Activated T-cell treated with anti-CD3 and anti-CD28 coated beads, Interleukin-2, amount 50 U/mL, for 1 hour (primary cell): ENCODE data around the gene OTUB2.
A peak's percentile ranks its signal among the peaks of the same experiment; 100 is the strongest.

Source experiments
- DNase-seq: peaks from one replicate; pipeline ENCODE4 v3.0.0-alpha.2; 2020

OTUB2 gene

DNA sequence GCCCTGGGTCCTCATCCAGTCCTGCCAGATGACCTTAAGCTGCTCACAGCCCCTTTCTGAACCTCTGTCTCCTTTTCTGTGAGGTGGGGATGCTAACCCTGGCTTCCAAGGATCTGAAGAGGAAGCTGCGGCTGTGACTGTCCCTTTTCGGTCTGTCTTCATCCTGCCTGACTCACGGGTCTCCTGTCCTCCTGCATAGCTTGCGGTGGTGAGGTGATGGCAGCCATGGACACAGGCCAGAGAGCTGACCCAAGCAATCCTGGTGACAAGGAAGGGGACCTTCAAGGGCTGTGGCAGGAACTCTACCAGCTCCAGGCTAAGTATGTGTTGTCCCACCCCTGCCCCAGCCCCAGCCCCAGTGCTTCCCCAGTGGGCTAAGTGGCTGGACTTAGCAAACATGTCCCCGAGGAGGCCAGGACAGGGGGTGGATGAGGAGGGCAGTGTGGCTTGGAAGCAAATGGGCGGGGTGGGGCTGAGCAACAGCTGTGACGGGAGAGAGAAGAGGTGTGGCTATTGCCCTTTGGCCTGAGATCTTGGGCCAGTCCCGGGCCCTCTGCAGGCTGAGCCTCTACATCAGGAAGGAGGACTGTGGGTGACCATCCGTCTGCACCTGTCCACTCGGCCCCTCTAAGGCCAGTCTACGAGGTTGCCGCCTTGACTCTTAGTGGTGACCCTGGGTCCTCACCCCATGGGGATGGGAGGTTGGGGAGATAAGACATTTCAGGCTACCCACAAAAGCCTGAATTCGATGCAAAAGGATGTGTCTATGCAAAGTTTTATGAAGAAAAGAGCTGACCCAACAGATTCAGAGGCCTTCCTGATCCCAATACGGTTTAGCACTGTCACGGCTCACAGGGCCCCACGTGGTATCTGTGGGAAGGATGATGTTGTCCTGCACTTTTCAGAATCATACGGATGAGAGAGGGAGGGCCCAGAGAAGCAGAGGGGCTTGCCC is 27.9 kb upstream of the OTUB2 start:
- no peak for DNase-seq

DNA sequence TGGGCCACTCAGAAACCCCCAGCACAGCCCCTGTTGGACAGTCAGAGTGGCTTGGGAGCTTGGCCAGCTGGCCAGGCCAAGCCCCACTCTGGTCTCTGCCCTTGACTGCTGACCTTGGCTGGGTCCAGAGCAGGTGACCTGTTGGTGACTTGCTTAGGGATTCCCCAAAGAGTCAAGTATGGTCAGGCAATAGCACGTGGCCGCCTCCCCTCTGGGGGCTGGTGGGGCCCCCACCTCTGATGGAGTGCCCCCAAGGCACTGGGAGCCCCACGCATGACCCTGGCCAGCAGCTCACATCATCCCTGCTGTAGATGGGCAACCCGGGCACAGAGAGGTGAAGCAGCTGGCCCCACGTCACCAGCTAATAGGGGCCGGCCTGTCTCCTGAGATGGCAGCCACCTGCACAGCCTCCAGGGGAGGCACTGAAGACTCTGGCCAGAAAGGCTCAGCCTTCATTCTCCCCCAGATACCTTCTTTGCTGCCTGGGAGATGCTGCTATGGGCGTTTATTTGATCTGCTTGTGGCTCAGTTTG is 27.2 kb upstream of the OTUB2 start:
- DNase-seq = no peak

DNA sequence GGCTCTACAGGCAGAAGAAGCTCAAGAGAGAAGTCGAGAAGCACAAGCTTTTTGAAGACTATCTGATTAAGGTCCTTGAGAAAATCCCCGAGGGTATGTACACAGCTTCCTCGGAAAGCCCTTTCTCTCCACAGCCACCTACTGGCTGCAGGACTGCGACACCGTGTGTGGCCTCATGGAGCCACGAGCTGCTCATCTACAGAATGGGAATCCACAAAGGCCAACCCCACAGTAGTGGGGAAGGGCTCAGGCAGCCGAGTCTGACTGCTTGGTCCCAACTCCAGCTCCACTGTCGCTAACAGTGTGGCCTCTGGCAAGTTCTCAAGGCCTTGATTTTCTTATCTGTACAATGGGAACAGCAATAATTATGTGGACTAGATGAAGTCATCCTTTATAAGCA is 26.6 kb upstream of the OTUB2 start:
- no peak for DNase-seq

DNA sequence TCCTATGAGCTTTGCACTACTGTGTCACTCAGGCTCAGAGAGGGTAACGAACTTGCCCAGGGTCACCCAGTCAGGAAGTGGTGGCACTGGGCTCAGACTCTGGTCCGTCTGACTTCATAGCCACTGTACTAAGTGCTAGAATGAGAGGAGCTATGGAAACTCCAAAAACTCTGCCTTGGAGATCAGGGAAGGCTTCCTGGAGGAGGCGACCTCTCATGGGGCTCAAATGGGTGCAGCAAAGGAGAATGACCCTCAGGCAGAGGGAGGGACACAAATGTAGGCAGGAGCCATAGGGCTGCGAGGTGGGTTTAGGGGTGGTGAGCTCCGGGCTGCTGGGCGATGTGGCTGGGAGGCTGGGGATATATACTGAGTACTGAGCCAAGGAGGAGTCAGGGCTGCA is 25.9 kb upstream of the OTUB2 start:
- no peak for DNase-seq

DNA sequence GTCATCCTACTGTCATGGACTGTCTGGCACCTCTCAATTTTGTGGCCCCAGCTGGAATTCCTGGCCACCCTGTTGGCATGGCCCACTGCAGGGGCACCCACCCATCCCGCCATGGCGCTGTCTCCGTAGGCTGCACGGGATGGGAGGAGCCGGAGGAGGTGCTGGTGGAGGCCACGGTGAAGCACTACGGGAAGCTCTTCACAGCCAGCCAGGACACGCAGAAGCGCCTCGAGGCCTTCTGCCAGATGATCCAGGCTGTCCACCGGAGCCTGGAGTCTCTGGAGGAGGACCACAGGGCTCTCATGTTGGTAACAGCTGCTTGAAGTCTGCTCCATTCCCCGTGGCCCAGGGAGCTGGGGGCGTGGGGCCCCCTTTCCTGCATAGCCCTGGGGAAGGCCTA is 25.1 kb upstream of the OTUB2 start:
- no peak for DNase-seq

DNA sequence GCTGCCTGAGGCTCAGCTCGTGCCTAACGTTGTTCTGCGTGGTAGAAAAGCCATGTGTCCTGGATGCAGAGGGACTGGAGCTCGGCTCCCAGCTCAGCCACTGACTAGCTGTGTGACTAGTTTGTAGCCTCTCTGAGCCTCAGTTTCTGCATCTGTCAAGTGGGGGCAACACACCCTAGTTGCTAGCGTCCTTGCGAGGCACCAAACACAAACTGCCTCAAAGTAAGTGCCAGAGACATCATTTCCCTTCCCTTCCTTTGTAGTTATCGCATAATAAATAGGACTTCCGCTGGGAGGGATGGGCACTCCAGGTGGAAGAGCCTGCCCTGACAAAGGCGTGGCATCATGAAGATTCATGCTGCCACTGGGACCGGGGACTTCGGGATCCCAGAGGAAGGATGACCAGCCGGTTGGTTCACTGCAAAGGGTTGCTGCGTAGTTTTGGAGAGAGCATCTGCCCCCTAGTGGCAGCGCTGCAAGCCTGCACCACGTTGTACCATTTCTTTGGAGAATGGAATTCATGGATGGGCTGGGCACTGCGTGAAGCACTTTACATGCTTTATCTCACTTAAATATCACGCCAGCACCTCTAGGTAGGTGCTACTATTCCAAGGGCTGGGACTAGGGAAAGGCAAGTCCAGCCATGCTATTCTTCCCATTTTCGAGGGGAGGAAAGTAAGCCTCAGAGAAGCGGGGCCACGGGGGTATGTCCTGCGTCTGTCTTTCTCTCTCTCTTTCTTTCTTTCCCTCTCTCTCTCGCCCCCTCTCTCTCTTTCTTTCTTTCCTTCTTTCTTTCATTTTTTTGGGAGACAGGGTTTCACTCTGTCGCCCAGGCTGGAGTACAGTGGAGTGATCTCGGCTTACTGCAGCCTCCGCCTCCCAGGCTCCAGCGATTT is 24.4 kb upstream of the OTUB2 start:
- peak; percentile 66 for DNase-seq

DNA sequence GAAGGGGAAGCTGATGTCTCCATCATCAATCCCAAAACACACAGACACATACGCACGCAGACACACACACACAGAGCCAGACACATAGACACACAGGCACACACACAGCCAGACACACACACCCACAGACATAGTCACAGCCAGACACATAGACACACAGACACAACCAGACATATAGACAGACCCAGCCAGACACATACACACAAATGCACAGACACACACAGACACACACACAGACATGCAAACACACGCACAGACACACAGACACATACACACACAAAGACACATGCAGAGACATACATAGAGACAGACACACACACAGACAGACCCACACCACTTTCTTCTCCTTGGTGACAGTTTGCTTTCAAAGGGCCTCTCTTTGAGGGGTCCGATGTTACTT is 22.7 kb upstream of the OTUB2 start:
- no peak for DNase-seq

DNA sequence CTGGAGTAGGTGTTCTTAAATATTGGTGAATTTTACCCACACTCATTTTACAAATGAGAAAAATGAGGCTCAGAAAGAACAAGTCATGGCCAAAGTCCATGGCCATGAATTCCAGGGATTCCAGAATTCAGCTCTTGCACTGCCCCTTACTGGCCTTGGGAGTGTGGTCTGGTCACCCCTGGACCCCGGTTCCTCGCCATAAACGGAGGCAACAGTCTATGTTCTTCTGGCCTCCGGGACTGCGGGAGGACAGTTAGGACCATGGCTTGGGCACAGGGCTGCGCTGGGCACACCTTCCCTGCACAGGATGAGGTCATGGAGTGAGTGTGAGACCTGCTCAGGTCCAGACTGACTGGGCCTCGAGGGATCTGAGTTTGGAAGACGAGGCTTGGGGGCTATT is 22.1 kb upstream of the OTUB2 start:
- DNase-seq = no peak

DNA sequence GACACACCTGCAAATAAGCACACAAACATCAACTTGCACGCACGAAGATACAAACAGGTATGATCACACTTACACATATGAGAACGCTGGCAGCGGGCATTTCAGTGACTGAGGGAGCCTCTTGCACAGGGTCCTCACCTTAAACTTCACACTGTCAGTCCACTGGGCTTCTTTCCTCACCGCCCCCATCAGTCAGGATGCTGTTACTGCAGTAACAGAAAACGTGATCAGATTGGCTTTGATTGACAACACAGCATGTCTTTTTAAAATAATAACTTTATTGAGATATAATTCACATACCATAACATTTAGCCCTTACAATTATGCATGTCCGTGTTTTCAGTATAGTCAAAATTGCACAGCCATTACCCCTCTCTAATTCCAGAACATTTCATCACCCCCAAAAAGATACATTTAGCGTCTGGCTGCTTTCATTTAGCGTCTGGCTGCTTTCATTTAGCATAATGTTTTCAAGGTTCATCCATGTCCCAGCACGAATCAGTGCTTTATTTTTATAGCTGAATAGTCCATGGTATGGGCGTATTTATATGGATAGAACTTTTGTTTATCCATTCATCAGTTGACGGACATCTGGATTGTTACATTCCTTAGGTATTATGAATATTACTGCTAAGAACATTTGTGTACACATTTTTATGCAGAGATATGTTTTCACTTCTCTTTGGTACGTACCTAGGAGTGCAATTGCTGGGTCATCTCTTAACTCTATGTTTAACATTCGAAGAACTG is 20.6 kb upstream of the OTUB2 start:
- DNase-seq = no peak

DNA sequence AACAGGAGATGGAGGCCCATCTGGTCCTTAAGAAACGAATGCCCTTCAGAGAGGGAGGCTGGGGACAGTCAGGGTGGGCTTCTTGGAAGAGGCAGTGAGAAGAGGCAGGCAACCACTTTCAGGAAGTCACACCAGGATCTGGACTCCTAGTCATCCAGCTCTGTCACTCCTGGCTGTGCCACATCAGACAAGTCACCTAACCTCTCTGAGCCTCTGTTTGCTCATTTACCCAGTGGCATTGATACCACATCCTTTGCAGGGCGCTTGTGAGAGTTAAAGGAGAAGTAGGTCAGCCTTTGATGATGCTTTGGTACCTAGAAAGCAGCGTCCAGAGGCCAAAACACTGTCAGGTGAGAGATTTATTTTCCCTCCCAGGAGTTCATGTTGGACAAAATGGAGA is 17.9 kb upstream of the OTUB2 start:
- no peak for DNase-seq

DNA sequence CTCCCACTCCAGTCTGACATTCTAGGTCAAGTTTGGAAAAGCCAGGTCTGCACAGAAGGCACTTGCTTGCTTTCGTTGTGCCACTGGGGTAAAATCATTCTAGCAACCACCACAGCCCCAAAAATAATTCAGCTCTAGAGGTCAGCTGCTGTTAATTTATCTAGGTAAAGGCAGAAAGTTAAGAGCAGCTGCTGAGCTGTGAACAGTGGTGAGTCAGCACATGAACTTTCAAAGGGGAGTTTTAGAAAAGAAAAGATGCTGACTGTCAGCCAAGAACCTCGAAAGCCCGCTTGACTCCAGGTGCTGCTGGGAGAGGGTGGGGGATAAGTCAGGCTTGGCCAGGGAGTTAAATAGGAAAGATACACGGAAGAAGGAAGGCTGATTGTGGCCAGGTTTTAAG is 16.4 kb upstream of the OTUB2 start:
- no peak for DNase-seq

DNA sequence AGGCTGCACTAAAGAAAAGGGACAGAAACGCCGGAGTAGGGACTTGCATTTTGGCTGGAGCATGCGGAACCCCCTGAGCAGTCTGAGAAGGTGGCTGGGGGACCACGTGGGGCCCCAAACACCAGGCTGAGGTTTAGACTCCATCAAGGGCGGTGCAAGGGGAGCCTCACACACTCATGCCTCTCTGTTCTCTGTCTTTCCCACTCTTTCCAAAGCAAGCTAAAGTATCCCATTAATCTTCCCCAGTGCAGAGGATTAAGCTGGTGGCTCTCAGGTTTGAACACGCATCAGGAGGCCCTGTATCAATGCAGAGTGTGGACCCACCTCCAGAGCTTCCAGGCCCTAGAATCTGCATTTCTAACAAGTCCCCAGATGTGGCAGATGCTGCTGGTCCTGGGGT is 15.5 kb upstream of the OTUB2 start:
- DNase-seq = no peak

DNA sequence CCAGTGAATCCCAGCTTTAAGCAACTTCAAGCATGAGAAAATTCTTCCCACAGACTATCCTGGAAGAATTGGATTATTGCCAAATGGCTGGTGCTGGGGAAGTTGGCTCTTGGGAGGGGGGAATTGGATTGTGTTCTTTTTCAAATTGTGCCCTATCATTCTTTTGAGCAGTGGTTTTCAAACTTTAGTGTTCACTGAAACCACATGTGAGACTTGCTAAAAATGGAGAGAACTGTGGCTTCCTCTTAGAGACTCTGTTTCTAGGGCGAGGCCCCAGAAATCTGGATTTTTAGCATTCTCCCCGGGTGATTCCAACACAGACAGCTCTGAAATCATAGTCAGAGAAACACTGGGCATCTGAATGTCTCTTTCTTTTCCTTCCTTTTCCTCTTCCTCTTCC is 14.3 kb upstream of the OTUB2 start:
- no peak for DNase-seq

DNA sequence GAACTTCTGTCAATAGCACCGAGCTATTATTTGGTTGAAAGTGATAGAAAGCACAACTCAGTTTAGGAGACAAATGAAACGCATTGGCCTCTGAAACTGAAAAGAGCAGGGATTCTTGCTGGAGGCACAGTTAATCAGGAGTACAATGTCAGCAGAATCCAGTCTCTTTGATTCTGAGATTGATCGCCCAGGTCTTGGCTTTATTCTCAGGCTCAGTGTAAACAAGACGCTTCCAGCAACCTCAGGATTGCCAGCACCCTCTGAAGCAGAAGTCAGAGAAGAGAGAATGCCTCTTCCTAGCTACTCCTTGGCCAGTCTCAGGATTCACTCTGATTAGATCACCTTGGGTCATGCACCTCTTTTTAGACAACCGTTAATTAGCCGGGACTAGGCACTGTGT is 11.8 kb upstream of the OTUB2 start:
- no peak for DNase-seq

DNA sequence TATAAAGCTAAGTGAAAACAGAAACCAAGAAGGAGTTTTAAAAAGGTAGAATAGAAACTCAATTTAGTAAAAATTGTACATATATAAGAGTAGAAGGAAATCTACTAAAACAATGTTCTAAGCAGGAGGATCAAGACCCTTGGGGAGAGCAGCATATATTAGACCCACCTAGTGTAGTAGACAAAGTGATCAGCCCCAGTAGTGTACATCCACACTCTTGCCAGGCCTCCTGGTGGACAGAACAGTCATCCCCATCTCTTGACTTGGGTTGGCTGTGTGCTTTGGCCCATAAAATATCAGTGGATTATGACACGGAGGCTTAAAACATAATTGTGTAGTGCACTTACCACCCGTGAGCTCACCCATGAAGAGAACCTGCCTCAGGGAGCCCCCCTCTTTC is 10.9 kb upstream of the OTUB2 start:
- DNase-seq = no peak

DNA sequence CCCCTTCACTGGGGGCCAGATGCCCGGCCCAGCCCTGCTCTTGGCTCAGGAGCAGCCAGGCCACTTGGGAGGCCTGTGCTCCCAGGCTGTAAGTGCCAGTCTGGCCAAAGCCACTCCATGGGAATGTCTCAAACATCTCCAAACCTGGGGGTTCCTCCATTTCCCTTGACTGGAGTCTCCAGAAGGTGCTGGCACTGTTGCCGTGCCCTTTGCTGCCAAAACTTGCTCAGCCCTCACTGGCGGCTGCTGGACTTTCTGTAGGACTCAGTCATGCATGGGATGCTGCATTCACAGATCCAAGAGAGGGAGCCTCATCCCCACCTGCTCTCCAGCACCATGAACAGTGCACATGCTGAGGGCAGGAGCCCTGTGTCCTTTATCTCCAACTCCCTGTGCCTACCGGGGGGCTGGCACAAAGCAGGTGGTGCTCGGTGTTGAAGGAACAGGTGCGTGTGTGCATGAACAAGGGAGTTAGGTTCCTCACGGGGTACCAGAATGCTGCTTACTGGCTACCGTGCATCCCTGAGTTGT is 9.6 kb upstream of the OTUB2 start:
- DNase-seq = no peak

DNA sequence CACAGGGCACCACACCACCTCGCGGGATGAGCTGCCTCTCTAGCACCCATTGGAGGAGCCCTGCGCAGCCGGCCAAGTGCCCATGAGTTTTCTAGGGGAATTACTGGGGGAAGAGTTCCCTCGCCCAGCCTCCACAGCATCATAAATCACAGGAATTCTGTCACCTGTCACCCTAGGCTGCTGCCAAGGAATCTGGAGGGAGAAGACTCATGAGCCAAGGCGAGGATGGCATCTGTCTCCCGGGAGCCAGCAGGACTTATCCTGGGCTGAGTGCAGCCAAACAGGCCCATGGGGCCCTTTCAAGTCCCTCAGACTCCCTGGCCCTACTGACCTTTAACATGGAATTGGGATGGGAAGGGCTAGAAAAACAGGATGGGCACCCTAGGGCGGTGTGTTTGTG is 7.8 kb upstream of the OTUB2 start:
- no peak for DNase-seq

DNA sequence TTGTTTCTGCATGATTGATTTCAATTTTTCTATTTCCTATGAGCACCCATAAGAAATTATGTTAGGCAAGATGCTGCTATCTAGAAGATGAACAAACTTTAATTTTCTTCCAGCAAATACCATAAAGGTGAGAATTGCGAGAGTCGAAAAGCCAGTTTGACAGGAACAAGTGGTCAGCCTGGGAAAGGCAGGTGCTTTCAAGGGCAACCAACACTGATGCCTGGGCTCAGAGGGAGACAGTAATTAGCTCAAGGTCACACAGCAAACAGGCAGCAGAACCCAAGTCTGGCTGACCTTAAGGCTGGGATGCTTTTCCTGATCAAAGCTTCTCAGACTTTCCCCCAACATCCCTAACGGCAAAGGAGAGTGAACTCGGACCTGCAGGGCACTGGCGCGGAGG is 6.8 kb upstream of the OTUB2 start:
- no peak for DNase-seq

DNA sequence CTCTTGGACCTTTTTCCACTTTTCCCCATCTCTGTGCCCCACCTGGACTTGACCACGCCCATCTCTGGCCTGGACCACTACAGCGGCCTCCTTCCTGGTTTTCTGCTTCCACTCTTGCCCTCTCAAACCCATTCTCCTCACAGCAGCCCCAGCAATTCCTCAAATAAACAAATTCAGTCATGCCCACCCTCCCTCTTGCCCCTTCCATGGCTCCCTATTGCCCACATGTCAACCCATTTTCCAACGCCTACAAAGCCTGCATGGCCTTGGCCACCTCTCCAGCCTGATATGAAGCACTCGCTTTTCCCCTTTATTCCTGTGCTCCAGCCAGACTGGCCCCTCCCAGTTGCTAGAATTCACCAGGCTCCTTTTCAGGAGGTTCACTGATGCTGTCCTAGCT is 5.9 kb upstream of the OTUB2 start:
- no peak for DNase-seq

DNA sequence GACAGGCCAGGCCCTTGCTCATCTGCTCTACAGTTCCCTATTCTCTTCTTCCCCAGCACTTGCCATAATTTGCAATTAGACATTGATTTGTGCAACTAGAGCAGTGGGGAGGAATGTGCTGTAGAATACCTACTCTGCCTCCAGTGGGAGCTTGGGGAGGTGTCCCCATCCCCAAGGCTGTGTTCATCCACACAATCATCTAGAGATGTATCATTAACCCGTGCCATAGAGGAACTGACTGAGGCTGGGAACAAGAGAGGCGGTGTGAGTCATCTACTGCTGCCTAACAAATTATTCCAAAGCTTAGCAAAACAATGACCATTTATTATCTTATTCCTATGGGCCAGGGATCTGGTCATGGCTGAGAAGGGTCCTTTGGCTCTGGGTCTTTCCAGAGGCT is 5.1 kb upstream of the OTUB2 start:
- DNase-seq = no peak

DNA sequence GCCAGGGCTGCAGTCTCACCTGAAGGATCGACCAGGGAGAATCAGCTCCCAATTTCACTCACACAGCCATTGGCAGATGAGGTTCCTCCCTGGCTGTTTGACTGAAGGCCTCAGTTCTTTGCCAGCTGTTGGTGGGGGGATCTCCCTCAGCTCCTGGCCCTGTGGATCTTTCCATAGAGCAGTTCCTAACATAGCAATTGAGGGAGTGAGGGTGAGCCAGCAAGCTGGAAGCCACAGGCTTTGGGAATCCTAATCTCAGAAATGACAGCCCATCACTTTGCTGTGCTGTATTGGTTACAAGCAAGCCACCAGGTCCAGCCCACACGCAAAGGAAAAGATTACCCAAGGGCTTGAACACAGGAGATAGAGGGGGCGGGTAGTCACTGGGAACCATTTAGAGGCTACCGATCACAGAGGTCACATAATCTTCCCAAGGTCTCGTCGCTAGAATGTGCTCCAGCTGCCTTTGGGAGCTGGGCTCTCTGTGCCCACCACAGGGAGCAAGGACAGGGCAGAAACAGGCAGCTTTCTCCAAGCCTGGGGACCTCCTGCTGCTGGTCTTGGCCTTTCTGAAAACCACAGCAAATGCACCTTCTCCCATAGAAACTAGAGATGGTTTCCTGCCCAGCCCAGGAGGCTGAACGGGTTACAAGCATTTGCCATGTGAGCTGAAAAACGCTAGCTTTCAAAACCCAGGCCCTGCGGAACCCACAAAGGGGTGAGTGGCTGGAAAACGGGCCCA is 4.6 kb upstream of the OTUB2 start:
- DNase-seq = no peak
